SK-N-SH (cell line): ENCODE measurements around the gene TMIGD3. TPM values are rescaled to one million over a fixed set of nuclear protein-coding genes. Genes with fewer than 3 reads are reported as not detected.

Experiments used
- CTCF ChIA-PET: fragments of 300-600, 350-600 bp; formaldehyde crosslinking; extraction: SDS; loops from one replicate; lab custom pipeline; 2021; lab: Yijun Ruan, JAX
- POLR2A ChIA-PET: fragments of 350-600 bp; sonication (Branson Sonifier 250); formaldehyde crosslinking; extraction: SDS; loops from one replicate; lab custom pipeline; 2020; ENCODE audit warnings: antibody characterized with exemption, inconsistent platforms; lab: Yijun Ruan, JAX
- DNase-seq: peaks from one replicate; pipeline ENCODE4 v3.0.0; 2012
- H2AFZ ChIP-seq: fragments of 200-600 bp; sonication (generic); 2 replicates; pipeline ENCODE4 v1.8.1; 2016; ENCODE audit warnings: antibody characterized with exemption, mild to moderate bottlenecking, low read depth
- H3F3A ChIP-seq: fragments of 200-600 bp; sonication (generic); replicated peaks from 2 replicates; pipeline ENCODE3; 2016; ENCODE audit warnings: antibody characterized with exemption, mild to moderate bottlenecking; ENCODE audit not compliant: insufficient read depth
- H3K27ac ChIP-seq, 2 experiments: fragments of 200-500 bp in 1 of 2; fragments of 200-600 bp in 1 of 2; sonication (Bioruptor generic) in 1 of 2; sonication (generic), shearing (Covaris generic) in 1 of 2; 2 replicates each; pipeline versions ENCODE4 v1.5.1 to v1.6.1; 2014 to 2016; ENCODE audit warnings: low read depth in 2 of 2, inconsistent platforms in 1 of 2, low read length in 1 of 2, mild to moderate bottlenecking in 1 of 2, mixed read lengths in 1 of 2
- H3K27me3 ChIP-seq: fragments of 200-600 bp; sonication (generic), shearing (Covaris generic); 2 replicates; pipeline ENCODE4 v1.6.1; 2016; ENCODE audit warnings: mixed run types; ENCODE audit not compliant: insufficient read depth
- H3K36me3 ChIP-seq, 2 experiments: fragments of 200-500 bp in 1 of 2; fragments of 200-600 bp in 1 of 2; sonication (Bioruptor generic) in 1 of 2; sonication (generic) in 1 of 2; replicated peaks in 1 of 2; 2 replicates each; pipeline versions ENCODE3 to v1.5.1; 2014 to 2016; ENCODE audit warnings: low read length in 1 of 2, mild to moderate bottlenecking in 1 of 2; ENCODE audit not compliant: insufficient read depth in 2 of 2, control insufficient read depth in 1 of 2
- H3K4me1 ChIP-seq, 2 experiments: fragments of 200-500 bp in 1 of 2; fragments of 200-600 bp in 1 of 2; sonication (Bioruptor generic) in 1 of 2; sonication (generic), shearing (Covaris generic) in 1 of 2; 2 replicates each; pipeline versions ENCODE4 v1.5.1 to v1.6.1; 2014 to 2016; ENCODE audit warnings: low read depth in 1 of 2, low read length in 1 of 2, mixed run types in 1 of 2; ENCODE audit not compliant: insufficient read depth in 2 of 2, control insufficient read depth in 1 of 2
- H3K4me2 ChIP-seq: fragments of 200-600 bp; sonication (generic), shearing (Covaris generic); 2 replicates; pipeline ENCODE4 v1.6.1; 2017; ENCODE audit warnings: mixed run types
- H3K4me3 ChIP-seq, 2 experiments: fragments of 200-500 bp in 1 of 2; fragments of 200-600 bp in 1 of 2; sonication (Bioruptor generic) in 1 of 2; sonication (generic), shearing (Covaris generic) in 1 of 2; 2 replicates each; pipeline versions ENCODE4 v1.5.1 to v1.8.1; 2014 to 2016; ENCODE audit warnings: low read depth in 2 of 2, inconsistent platforms in 1 of 2, low read length in 1 of 2, mild to moderate bottlenecking in 1 of 2, mixed read lengths in 1 of 2, moderate library complexity in 1 of 2
- H3K79me2 ChIP-seq: fragments of 200-600 bp; sonication (generic); 2 replicates; pipeline ENCODE4 v1.8.1; 2017; ENCODE audit warnings: mild to moderate bottlenecking; ENCODE audit not compliant: insufficient read depth
- H3K9ac ChIP-seq: fragments of 200-600 bp; sonication (generic); 2 replicates; pipeline ENCODE4 v1.6.1; 2017; ENCODE audit warnings: mixed run types
- H3K9me2 ChIP-seq: fragments of 200-600 bp; sonication (generic); 2 replicates; pipeline ENCODE4 v1.6.1; 2017; ENCODE audit warnings: mixed run types
- H3K9me3 ChIP-seq: fragments of 200-600 bp; sonication (generic); 2 replicates; pipeline ENCODE4 v1.6.1; 2017; ENCODE audit warnings: mixed run types, mild to moderate bottlenecking, moderate library complexity
- H4K20me1 ChIP-seq: fragments of 200-600 bp; sonication (generic); 2 replicates; pipeline ENCODE4 v1.6.1; 2017; ENCODE audit warnings: mild to moderate bottlenecking, mixed run types; ENCODE audit not compliant: insufficient read depth
- CHD2 ChIP-seq: fragments of 150-350 bp; IDR thresholded peaks from 2 replicates; pipeline ENCODE4 v1.6.1; 2018; ENCODE audit warnings: low read length; ENCODE audit not compliant: partially characterized antibody
- CTCF ChIP-seq: fragments of 200-600 bp; sonication (generic); IDR thresholded peaks from 2 replicates; pipeline ENCODE4 v1.6.1; 2017; ENCODE audit warnings: antibody characterized with exemption, mild to moderate bottlenecking, moderate library complexity
- EP300 ChIP-seq, 2 experiments: IDR thresholded peaks; 2 replicates each; pipeline versions ENCODE4 v1.4.0 to v1.6.1; 2012; ENCODE audit warnings: borderline replicate concordance in 1 of 2, low read depth in 1 of 2, low read length in 1 of 2
- EZH2phosphoT487 ChIP-seq: fragments of 200-600 bp; sonication (generic); IDR thresholded peaks from 2 replicates; pipeline ENCODE4 v1.6.1; 2017; ENCODE audit warnings: low read depth, mixed run types, mild to moderate bottlenecking, antibody characterized with exemption, moderate library complexity, borderline replicate concordance
- FOXJ3 ChIP-seq: sonication (generic); formaldehyde crosslinking; IDR thresholded peaks from 2 replicates; pipeline ENCODE4 v1.5.1; 2020; ENCODE audit warnings: mild to moderate bottlenecking, missing genetic modification reagents
- GABPA ChIP-seq: IDR thresholded peaks from 2 replicates; pipeline ENCODE4 v1.4.0; 2012; ENCODE audit warnings: low read depth, mild to moderate bottlenecking
- JUND ChIP-seq: IDR thresholded peaks from 2 replicates; pipeline ENCODE4 v1.4.0; 2012
- MAX ChIP-seq: IDR thresholded peaks from 2 replicates; pipeline ENCODE4 v1.4.0; 2012; ENCODE audit warnings: low read depth
- NRF1 ChIP-seq: IDR thresholded peaks from 2 replicates; pipeline ENCODE4 v1.6.1; 2012; ENCODE audit warnings: low read depth, mild to moderate bottlenecking, low read length
- PBX3 ChIP-seq: IDR thresholded peaks from 2 replicates; pipeline ENCODE4; 2012
- POLR2AphosphoS5 ChIP-seq: IDR thresholded peaks from 2 replicates; pipeline ENCODE4 v1.6.1; 2012; ENCODE audit warnings: low read depth, low read length
- RCOR1 ChIP-seq: fragments of 150-350 bp; IDR thresholded peaks from 2 replicates; pipeline ENCODE4 v1.6.1; 2017; ENCODE audit warnings: antibody characterized with exemption, low read length
- REST ChIP-seq: IDR thresholded peaks from 2 replicates; pipeline ENCODE4 v1.6.1; 2012; ENCODE audit warnings: mild to moderate bottlenecking, low read depth, low read length, moderate library complexity
- RFX5 ChIP-seq: IDR thresholded peaks from 2 replicates; pipeline ENCODE4 v1.6.1; 2012; ENCODE audit warnings: mild to moderate bottlenecking, improper control_type of control experiment, low read length
- RXRA ChIP-seq: IDR thresholded peaks from 2 replicates; pipeline ENCODE4 v1.4.0; 2012; ENCODE audit warnings: low read depth, mild to moderate bottlenecking, borderline replicate concordance
- SIN3A ChIP-seq: IDR thresholded peaks from 2 replicates; pipeline ENCODE4 v1.6.1; 2012; ENCODE audit warnings: low read depth, mild to moderate bottlenecking, low read length, moderate library complexity, borderline replicate concordance
- SMC3 ChIP-seq: IDR thresholded peaks from 2 replicates; pipeline ENCODE4 v1.6.1; 2012; ENCODE audit warnings: low read depth, low read length, improper control_type of control experiment
- TAF1 ChIP-seq: IDR thresholded peaks from 2 replicates; pipeline ENCODE4 v1.6.1; 2012; ENCODE audit warnings: low read depth, mild to moderate bottlenecking, low read length, moderate library complexity, borderline replicate concordance
- TCF12 ChIP-seq: IDR thresholded peaks from 2 replicates; pipeline ENCODE4 v1.4.0; 2012
- TEAD4 ChIP-seq: IDR thresholded peaks from 2 replicates; pipeline ENCODE4 v1.4.0; 2012; ENCODE audit warnings: mild to moderate bottlenecking, borderline replicate concordance; ENCODE audit not compliant: insufficient read depth
- USF1 ChIP-seq: IDR thresholded peaks from 2 replicates; pipeline ENCODE4 v1.4.0; 2012; ENCODE audit warnings: low read depth, borderline replicate concordance
- USF2 ChIP-seq: fragments of 150-350 bp; IDR thresholded peaks from 2 replicates; pipeline ENCODE4 v1.6.1; 2017; ENCODE audit warnings: antibody characterized with exemption, low read length, low read depth, borderline replicate concordance
- ZBTB33 ChIP-seq: IDR thresholded peaks from 2 replicates; pipeline ENCODE4 v1.4.0; 2012; ENCODE audit warnings: low read depth, borderline replicate concordance
- WGBS: methylation state at CpG from one replicate; pipeline ENCODE4 v1.1.6; 2017; ENCODE audit warnings: low lambda C conversion rate; 5-methylcytosine and 5-hydroxymethylcytosine counted together
- polyA plus RNA-seq, 3 experiments: library from polyadenylated mRNA; depleted of rRNA; stranded (reverse); fragments of >200 nt; gene quantifications; 2 replicates each; pipeline ENCODE4 v1.2.3, GENCODE V29; 2012

Gene TMIGD3
- polyA plus RNA-seq, 1 of the 3 experiments (the other 2 are of a cell fraction) = not detected

GRCh38 chr1:111553196-111553595 lies 49.8 kb upstream of the TMIGD3 start:
- Histone ChIP-seq H3K9me3 (no peaks in the 10 kb centered on the region), H3K9me2 (no peaks in the 10 kb centered on the region), H3K27me3 (no peaks in the 10 kb centered on the region), H3K27ac (peak overlapping the region in 1 of 2 experiments; percentile 60; a peak in 3 of 4 replicates), H2AFZ (no peak overlapping the region), H3K4me3 (no peak overlapping the region), H3K4me1 (no peaks in the 10 kb centered on the region), H3K4me2 (no peak overlapping the region), H4K20me1 (no peaks in the 10 kb centered on the region), H3K9ac (no peak overlapping the region), H3K79me2 (no peaks in the 10 kb centered on the region), H3F3A (peaks cover 16% of the 10 kb centered on the region), H3K36me3 (peaks cover 0 to 2% of the 10 kb centered on the region in 2 experiments)
- DNase-seq = no peak
- 28% methylated on average over 3 of the region's 3 CpGs for WGBS
- ChIA-PET CTCF (no interaction called here), POLR2A (no interaction called here)
- TF ChIP-seq RCOR1 (no peak), PBX3 (peak; percentile 97), JUND (peak; percentile 91), USF2 (no peak), MAX (peak; percentile 59; the same call in 1 of the 2 replicates), TCF12 (peak; percentile 87), TAF1 (no peak), SMC3 (no peak), REST (no peak), TEAD4 (peak; percentile 87), USF1 (no peak), CTCF (no peak), GABPA (no peak), RFX5 (no peak), NRF1 (no peak), SIN3A (0 out of 2 replicates have a peak, but pooled peaks have one; percentile 24), ZBTB33 (peak; percentile 56; the same call in 1 of the 2 replicates), CHD2 (no peak), POLR2AphosphoS5 (no peak; the same call in 1 of the 2 replicates), EP300 (IDR thresholded peaks at IDR 0.05; ENCODE audit: borderline replicate concordance in 1 of 2, low read depth in 1 of 2, low read length in 1 of 2) (peak in 1 of 2 experiments; percentile 80; a peak in 1 of 4 replicates), EZH2phosphoT487 (no peak), FOXJ3 (CRISPR knock-in tag) (no peak), RXRA (no peak; the same call in 1 of the 2 replicates)
